H1 (cell line): ENCODE data around the gene TMPRSS13. TPM values are rescaled to one million over a fixed set of nuclear protein-coding genes. Genes with fewer than 3 reads are reported as not detected.

ENCODE experiments used
- CTCF ChIA-PET: fragments of 300-600 bp; sonication (Branson Sonifier 250); formaldehyde crosslinking; loops from one replicate; lab custom pipeline; 2021; ENCODE audit not compliant: partially characterized antibody; lab: Charles Lee
- POLR2A ChIA-PET: fragments of 300-600 bp; sonication (Branson Sonifier 250); formaldehyde crosslinking; loops from one replicate; lab custom pipeline; 2021; ENCODE audit warnings: inconsistent platforms; ENCODE audit not compliant: partially characterized antibody; lab: Charles Lee
- DNase-seq, 2 experiments: peaks; one replicate each; pipeline versions ENCODE4 v3.0.0 to v3.0.0-alpha.2; 2010 to 2022; ENCODE audit warnings: low spot score in 2 of 2, low read depth in 1 of 2, mixed read lengths in 1 of 2
- FAIRE-seq: peaks from 2 replicates; lab custom pipeline; 2011; peaks lifted over from hg19 to GRCh38; lab: Jason Lieb, UNC
- H2AFZ ChIP-seq: 2 replicates; pipeline ENCODE4 v1.8.1; 2012; ENCODE audit warnings: low read length, inconsistent platforms
- H2AK5ac ChIP-seq: 2 replicates; pipeline ENCODE4 v1.6.1; 2013; ENCODE audit warnings: low read depth, low read length
- H2BK120ac ChIP-seq: replicated peaks from 2 replicates; pipeline ENCODE3; 2013; ENCODE audit warnings: low read depth, low read length, inconsistent platforms
- H2BK12ac ChIP-seq: 2 replicates; pipeline ENCODE4 v1.6.1; 2013; ENCODE audit warnings: low read depth, low read length
- H2BK15ac ChIP-seq: 2 replicates; pipeline ENCODE4 v1.6.1; 2013; ENCODE audit warnings: low read length
- H2BK20ac ChIP-seq: 2 replicates; pipeline ENCODE4 v1.6.1; 2013; ENCODE audit warnings: low read length
- H2BK5ac ChIP-seq: 2 replicates; pipeline ENCODE4 v1.6.1; 2013; ENCODE audit warnings: low read depth, low read length
- H3K14ac ChIP-seq: 2 replicates; pipeline ENCODE4 v1.6.1; 2013; ENCODE audit warnings: inconsistent platforms; ENCODE audit not compliant: insufficient read length
- H3K18ac ChIP-seq: 2 replicates; pipeline ENCODE4 v1.6.1; 2013; ENCODE audit warnings: low read length; ENCODE audit errors: extremely low read depth
- H3K23ac ChIP-seq: 2 replicates; pipeline ENCODE4 v1.6.1; 2013; ENCODE audit warnings: inconsistent platforms; ENCODE audit not compliant: insufficient read length
- H3K23me2 ChIP-seq: 2 replicates; pipeline ENCODE4 v1.6.1; 2013; ENCODE audit warnings: low read depth, low read length
- H3K27ac ChIP-seq: 2 replicates; pipeline ENCODE4 v1.6.1; 2011; ENCODE audit warnings: low read depth, low read length, inconsistent platforms
- H3K27me3 ChIP-seq, 4 experiments: replicated peaks in 1 of 4; 1 replicate in 1 of 4; 2 replicates in 3 of 4; pipeline versions ENCODE4 v1.6.1 to v1.8.1; 2011 to 2013; ENCODE audit warnings: low read length in 3 of 4, mild to moderate bottlenecking in 3 of 4, inconsistent platforms in 2 of 4, mixed read lengths in 2 of 4, moderate library complexity in 1 of 4; ENCODE audit not compliant: control insufficient read depth in 3 of 4, insufficient read depth in 3 of 4; ENCODE audit errors: extremely low read depth in 1 of 4
- H3K36me3 ChIP-seq, 4 experiments: 2 replicates each; pipeline versions ENCODE4 v1.6.1 to v1.8.1; 2011 to 2013; ENCODE audit warnings: mild to moderate bottlenecking in 4 of 4, low read length in 3 of 4, moderate library complexity in 2 of 4, control low read depth in 1 of 4, inconsistent platforms in 1 of 4; ENCODE audit not compliant: insufficient read depth in 4 of 4, control insufficient read depth in 2 of 4
- H3K4ac ChIP-seq: replicated peaks from 2 replicates; pipeline ENCODE3; 2013; ENCODE audit warnings: low read length, low read depth, mixed read lengths, inconsistent platforms; ENCODE audit not compliant: insufficient read length
- H3K4me1 ChIP-seq, 4 experiments: replicated peaks in 1 of 4; 1 replicate in 1 of 4; 2 replicates in 3 of 4; pipeline versions ENCODE4 v1.6.1 to v1.8.1; 2011 to 2013; ENCODE audit warnings: low read length in 3 of 4, inconsistent platforms in 2 of 4, mixed read lengths in 1 of 4; ENCODE audit not compliant: insufficient read depth in 4 of 4, control insufficient read depth in 3 of 4
- H3K4me2 ChIP-seq, 2 experiments: 2 replicates each; pipeline versions ENCODE4 v1.6.1 to v1.8.1; 2011 to 2013; ENCODE audit warnings: low read depth in 2 of 2, low read length in 2 of 2, control low read depth in 1 of 2, inconsistent platforms in 1 of 2, mild to moderate bottlenecking in 1 of 2; ENCODE audit not compliant: insufficient read depth in 1 of 2
- H3K4me3 ChIP-seq, 4 experiments: fragments of 200-600, 300-600 bp in 1 of 4; sonication (generic), shearing (Covaris generic), sonication (Bioruptor Twin) in 1 of 4; 2 replicates each; pipeline versions ENCODE4 v1.5.1 to v1.8.1; 2011 to 2016; ENCODE audit warnings: low read length in 4 of 4, low read depth in 3 of 4, control low read depth in 2 of 4, inconsistent platforms in 2 of 4, mild to moderate bottlenecking in 2 of 4, mixed read lengths in 1 of 4, moderate library complexity in 1 of 4; ENCODE audit not compliant: insufficient read depth in 2 of 4; ENCODE audit errors: extremely low read depth in 1 of 4
- H3K56ac ChIP-seq: replicated peaks from 2 replicates; pipeline ENCODE3; 2013; ENCODE audit warnings: low read depth, mild to moderate bottlenecking, mixed read lengths, low read length, inconsistent platforms; ENCODE audit not compliant: insufficient read length
- H3K79me1 ChIP-seq: 2 replicates; pipeline ENCODE4 v1.6.1; 2013; ENCODE audit warnings: low read depth, low read length, control low read depth
- H3K79me2 ChIP-seq, 2 experiments: 2 replicates each; pipeline versions ENCODE4 v1.6.1 to v1.8.1; 2012 to 2013; ENCODE audit warnings: low read length in 2 of 2, mild to moderate bottlenecking in 2 of 2, inconsistent platforms in 1 of 2; ENCODE audit not compliant: insufficient read depth in 2 of 2, control insufficient read depth in 1 of 2
- H3K9ac ChIP-seq, 4 experiments: replicated peaks in 1 of 4; 1 replicate in 1 of 4; 2 replicates in 3 of 4; pipeline versions ENCODE4 v1.6.1 to v1.8.1; 2011 to 2013; ENCODE audit warnings: low read depth in 3 of 4, low read length in 3 of 4, control low read depth in 2 of 4, mild to moderate bottlenecking in 2 of 4, moderate library complexity in 2 of 4, inconsistent platforms in 1 of 4; ENCODE audit errors: extremely low read depth in 1 of 4
- H3K9me3 ChIP-seq, 2 experiments: 2 replicates each; pipeline versions ENCODE4 v1.6.1 to v1.8.1; 2012 to 2013; ENCODE audit warnings: mild to moderate bottlenecking in 2 of 2, moderate library complexity in 2 of 2, control low read depth in 1 of 2, inconsistent platforms in 1 of 2, low read depth in 1 of 2, low read length in 1 of 2, mixed read lengths in 1 of 2; ENCODE audit not compliant: insufficient read depth in 2 of 2
- H4K20me1 ChIP-seq, 2 experiments: replicated peaks in 1 of 2; 2 replicates each; pipeline versions ENCODE3 to v1.8.1; 2011 to 2013; ENCODE audit warnings: inconsistent platforms in 2 of 2, low read length in 2 of 2, mild to moderate bottlenecking in 1 of 2; ENCODE audit not compliant: insufficient read depth in 2 of 2, control insufficient read depth in 1 of 2
- H4K5ac ChIP-seq: 2 replicates; pipeline ENCODE4 v1.6.1; 2013; ENCODE audit warnings: low read length, low read depth, mixed read lengths, inconsistent platforms; ENCODE audit not compliant: insufficient read length
- H4K8ac ChIP-seq: 2 replicates; pipeline ENCODE4 v1.8.0; 2013; ENCODE audit warnings: mild to moderate bottlenecking, moderate library complexity, low read length, inconsistent platforms; ENCODE audit not compliant: insufficient read depth; ENCODE audit errors: extremely low read depth
- H4K91ac ChIP-seq: replicated peaks from 2 replicates; pipeline ENCODE3; 2013; ENCODE audit warnings: low read length, mixed read lengths, inconsistent platforms; ENCODE audit not compliant: insufficient read length
- EGR1 ChIP-seq: IDR thresholded peaks from 2 replicates; pipeline ENCODE4 v1.6.1; 2011; ENCODE audit warnings: low read depth, low read length, borderline replicate concordance
- HDAC2 ChIP-seq, 2 experiments: fragments of 300-600 bp in 1 of 2; sonication (generic) in 1 of 2; IDR thresholded peaks; 2 replicates each; pipeline ENCODE4 v1.6.1; 2011 to 2012; ENCODE audit warnings: low read depth in 2 of 2, low read length in 2 of 2, mild to moderate bottlenecking in 2 of 2, moderate library complexity in 2 of 2, borderline replicate concordance in 1 of 2, inconsistent platforms in 1 of 2
- HDAC6 ChIP-seq: IDR thresholded peaks from one replicate; pipeline ENCODE4 v1.7.1; 2012; ENCODE audit warnings: low read depth, mild to moderate bottlenecking, inconsistent platforms, low read length, moderate library complexity
- KDM5A ChIP-seq: fragments of 200-600 bp; IDR thresholded peaks from 2 replicates; pipeline ENCODE4 v1.7.1; 2012; ENCODE audit warnings: mild to moderate bottlenecking, low read length, inconsistent platforms, mixed read lengths
- WGBS, 2 experiments: shearing (Covaris generic) in 1 of 2; methylation state at CpG; one replicate each; pipeline versions ENCODE4 v1.1.6 to v1.1.7; 2013 to 2015; ENCODE audit warnings: low lambda C conversion rate in 2 of 2, mixed read lengths in 2 of 2, inconsistent platforms in 1 of 2, low coverage in 1 of 2, missing lambda C conversion rate in 1 of 2; ENCODE audit not compliant: insufficient replicate concordance in 2 of 2, insufficient coverage in 1 of 2, insufficient read length in 1 of 2; ENCODE audit errors: extremely low coverage in 1 of 2, missing lambda C conversion rate in 1 of 2; 5-methylcytosine and 5-hydroxymethylcytosine counted together
- polyA plus RNA-seq, 7 experiments: library from polyadenylated mRNA; depleted of rRNA in 3 of 7; stranded (reverse) in 5 of 7; unstranded in 2 of 7; fragments of >200 nt in 5 of 7; fragments of 200-250 nt in 2 of 7; gene quantifications; 1 replicate in 5 of 7; 2 replicates in 1 of 7; 4 replicates in 1 of 7; pipeline versions ENCODE4 v1.2.1 to v1.2.3, GENCODE V29; 2011 to 2013; ENCODE audit warnings: missing spikeins in 2 of 7, mixed read lengths in 2 of 7
- total RNA-seq: library from RNA; stranded (reverse); fragmentation: NEBNext Ultra II Directional; extraction: Animal tissue kit (Norgen Biotek cat#: 25700); gene quantifications from 2 replicates; pipeline ENCODE4 v1.2.1, GENCODE V29; 2021

Gene TMPRSS13
- total and polyA plus RNA-seq, 2 of the 8 experiments (the other 6 are each of a cell fraction or from before 2014, with no cell fraction given) = 0.61 to 0.79 TPM

GRCh38 chr11:117863383-117863782 lies 65.8 kb downstream of the TMPRSS13 start:
- peaks cover 7% of the 10 kb centered on the region for H3K79me1 ChIP-seq
- POLR2A ChIA-PET = interaction anchor here (2.7 kb wide), 1 partner anchor 13 kb away, joined by 12 read pairs; the partner anchor contains the start of gene FXYD6
- TF ChIP-seq HDAC6 = no peak
- TF ChIP-seq HDAC2 (IDR thresholded peaks at IDR 0.05; ENCODE audit: borderline replicate concordance in 1 of 2, low read depth in 2 of 2, low read length in 2 of 2) = no peak
- no peak for TF ChIP-seq EGR1
- no peak for TF ChIP-seq KDM5A
- TF ChIP-seq, all 59 proteins: peak for 0
- no peaks in the 10 kb centered on the region for H3K9me3 ChIP-seq
- H4K20me1 ChIP-seq = peaks cover 9 to 12% of the 10 kb centered on the region in 2 experiments
- H2AK5ac ChIP-seq = no peak overlapping the region
- H4K5ac ChIP-seq = no peak overlapping the region
- H3K9ac ChIP-seq = no peak overlapping the region
- H3K14ac ChIP-seq = no peak overlapping the region
- no peaks in the 10 kb centered on the region for H3K27me3 ChIP-seq
- H3K4ac ChIP-seq = no peak overlapping the region
- H3K4me3 ChIP-seq = no peak overlapping the region
- H3K18ac ChIP-seq = no peak overlapping the region
- H2BK120ac ChIP-seq = no peak overlapping the region
- no peaks in the 10 kb centered on the region for H3K36me3 ChIP-seq
- DNase-seq = no peak
- WGBS, 2 experiments = 92% methylated on average over 1 of the region's 1 CpG; no CpG with 5 or more reads in 1 of the 2 experiments
- H3K4me2 ChIP-seq = no peak overlapping the region
- H2BK5ac ChIP-seq = no peak overlapping the region
- H3K4me1 ChIP-seq = peaks cover 6 to 17% (median 13%) of the 10 kb centered on the region in 4 experiments
- CTCF ChIA-PET = interaction anchor here (0.7 to 5.8 kb wide), 6 partner anchors 18 to 83 kb away, joined by 3 to 28 read pairs (median 22); no protein-coding TSS in a partner anchor
- no peaks in the 10 kb centered on the region for H3K23me2 ChIP-seq
- H3K56ac ChIP-seq = no peak overlapping the region
- H4K91ac ChIP-seq = no peak overlapping the region
- H2BK12ac ChIP-seq = no peak overlapping the region
- H2BK20ac ChIP-seq = no peak overlapping the region
- no peak overlapping the region for H3K23ac ChIP-seq
- H3K27ac ChIP-seq = no peak overlapping the region
- no peak overlapping the region for H2BK15ac ChIP-seq
- H3K79me2 ChIP-seq = peaks cover 0 to 44% of the 10 kb centered on the region in 2 experiments; a peak in 2 of 4 replicates
- no peak overlapping the region for H4K8ac ChIP-seq
- H2AFZ ChIP-seq = no peak overlapping the region
- no peak for FAIRE-seq
